HAP-1 (cell line): ENCODE results near the gene KNSTRN.
A peak's percentile ranks its signal among the peaks of the same experiment; 100 is the strongest.

ENCODE experiments used
- DNase-seq, 2 experiments: peaks; one replicate each; pipeline ENCODE4 v3.0.0-alpha.2; 2016 to 2020; ENCODE audit warnings: low spot score in 2 of 2
- H3K27me3 ChIP-seq: fragments of 250-450 bp; sonication (Bioruptor Pico); 2 replicates; pipeline ENCODE4 v1.5.1; 2020; ENCODE audit warnings: low read depth, mild to moderate bottlenecking, moderate library complexity
- H3K36me3 ChIP-seq: fragments of 250-450 bp; sonication (Bioruptor Pico); replicated peaks from 2 replicates; pipeline ENCODE4 v1.5.1; 2020; ENCODE audit warnings: mild to moderate bottlenecking
- H3K4me1 ChIP-seq: fragments of 250-450 bp; sonication (Bioruptor Pico); 2 replicates; pipeline ENCODE4 v1.5.1; 2020; ENCODE audit warnings: mild to moderate bottlenecking
- H3K4me3 ChIP-seq: fragments of 250-450 bp; sonication (Bioruptor Pico); 2 replicates; pipeline ENCODE4 v1.5.1; 2020; ENCODE audit warnings: mild to moderate bottlenecking, moderate library complexity
- H3K9me3 ChIP-seq: fragments of 250-450 bp; sonication (Bioruptor Pico); 2 replicates; pipeline ENCODE4 v1.5.1; 2020; ENCODE audit warnings: mild to moderate bottlenecking, moderate library complexity
- in situ Hi-C: fragments of 300-500 bp; cut with MboI; formaldehyde crosslinking; loops from 3 replicates; pipeline ENCODE4 v1.14.3; 2020; ENCODE audit warnings: low sequenced_read_pairs, inconsistent platforms, mixed read lengths

Gene KNSTRN

DNA sequence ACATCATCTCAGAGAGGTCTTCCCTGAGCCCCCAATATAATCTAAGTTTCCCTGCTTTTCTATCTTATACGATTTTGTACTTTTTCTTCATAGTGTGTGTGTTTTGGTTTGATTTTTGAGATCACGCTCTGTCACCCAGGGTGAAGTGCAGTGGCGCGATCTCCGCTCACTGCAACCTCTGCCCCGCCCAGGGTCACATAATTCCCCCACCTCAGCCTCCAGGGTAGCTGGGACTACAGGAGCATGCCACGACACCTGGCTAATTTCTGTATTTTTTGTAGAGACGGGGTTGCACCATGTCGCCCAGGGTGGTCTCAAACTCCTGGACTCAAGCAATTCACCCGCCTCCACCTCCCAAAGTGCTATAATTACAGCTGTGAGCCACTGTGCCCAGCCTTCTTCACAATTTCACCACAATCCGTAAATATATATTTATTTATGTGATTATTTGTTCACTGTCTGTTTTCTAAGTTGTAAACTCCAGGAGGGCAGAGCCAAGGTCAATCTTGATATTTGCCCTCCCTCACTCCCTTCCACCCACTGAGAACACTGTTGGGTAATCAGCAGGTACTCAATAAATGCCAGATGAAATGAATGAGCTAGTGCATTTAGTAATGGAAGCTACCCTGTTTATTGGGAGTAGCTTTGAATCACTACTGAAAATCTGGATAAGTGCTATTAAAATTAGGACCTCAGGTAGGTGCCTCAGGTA is 547 bp upstream of the KNSTRN start:
- Histone ChIP-seq H3K27me3 (no peaks in the 10 kb centered on the region), H3K4me1 (no peaks in the 10 kb centered on the region), H3K4me3 (peak overlapping the region; percentile 98), H3K9me3 (no peaks in the 10 kb centered on the region), H3K36me3 (peaks cover 23% of the 10 kb centered on the region)
- DNase-seq: no peak
- in situ Hi-C loops: no loop called here

GRCh38 chr15:40386480-40386879 is 4.0 kb downstream of the KNSTRN start:
- H3K9me3 ChIP-seq: no peaks in the 10 kb centered on the region
- H3K36me3 ChIP-seq: peaks cover 68% of the 10 kb centered on the region
- H3K4me3 ChIP-seq: no peak overlapping the region
- no peaks in the 10 kb centered on the region for H3K4me1 ChIP-seq
- in situ Hi-C loops: no loop called here
- H3K27me3 ChIP-seq: no peaks in the 10 kb centered on the region
- DNase-seq: no peak

GRCh38 chr15:40388941-40389823 is 6.7 kb downstream of the KNSTRN start:
- in situ Hi-C loops: no loop called here
- no peak for DNase-seq
- Histone ChIP-seq H3K4me1 (no peaks in the 10 kb centered on the region), H3K4me3 (no peak overlapping the region), H3K27me3 (no peaks in the 10 kb centered on the region), H3K36me3 (peaks cover 91% of the 10 kb centered on the region), H3K9me3 (no peaks in the 10 kb centered on the region)

DNA sequence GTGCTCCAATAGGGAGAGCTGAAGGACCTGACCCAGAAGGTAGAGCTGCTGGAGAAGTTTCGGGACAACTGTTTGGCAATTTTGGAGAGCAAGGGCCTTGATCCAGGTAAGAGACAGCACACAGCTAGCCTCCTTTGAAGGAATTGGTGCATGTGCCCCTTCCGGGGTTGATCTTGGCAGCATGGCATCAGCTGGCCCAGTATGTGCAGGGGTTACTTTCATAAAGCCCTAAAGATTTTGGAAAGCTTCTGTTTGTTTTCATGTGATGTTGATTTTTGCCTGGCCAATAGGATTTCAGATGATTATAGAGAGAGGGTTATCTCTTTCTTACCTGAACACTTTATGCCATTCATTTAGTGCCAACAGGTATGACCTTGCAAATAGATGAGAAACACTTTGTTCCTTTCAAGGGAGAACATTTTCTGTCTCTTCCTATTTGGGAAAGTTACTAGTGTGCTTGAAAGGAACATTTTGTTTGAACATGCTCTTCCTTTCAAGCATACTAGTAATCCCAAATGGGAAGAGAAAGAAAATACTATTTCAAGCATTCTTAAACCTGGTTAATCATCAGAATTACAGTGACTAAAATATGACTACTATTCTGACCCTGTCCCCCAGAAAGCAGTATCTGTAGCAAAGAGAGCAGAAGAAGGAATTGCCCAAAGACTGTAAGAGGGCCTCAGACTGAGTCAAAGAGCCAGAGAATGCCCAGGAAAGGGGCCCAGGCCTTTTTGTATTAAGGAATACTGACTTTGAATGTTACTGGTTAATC is 7.5 kb downstream of the KNSTRN start:
- Histone ChIP-seq H3K36me3 (peaks cover 95% of the 10 kb centered on the region), H3K4me3 (no peak overlapping the region), H3K9me3 (no peaks in the 10 kb centered on the region), H3K4me1 (no peaks in the 10 kb centered on the region), H3K27me3 (no peaks in the 10 kb centered on the region)
- in situ Hi-C loops: no loop called here
- DNase-seq: no peak

GRCh38 chr15:40392986-40393948 is 10.7 kb downstream of the KNSTRN start:
- in situ Hi-C loops: no loop called here

GRCh38 chr15:40397688-40398412 is 15.3 kb downstream of the KNSTRN start:
- no peak overlapping the region for H3K4me3 ChIP-seq
- H3K36me3 ChIP-seq: peaks cover 22% of the 10 kb centered on the region
- no peaks in the 10 kb centered on the region for H3K27me3 ChIP-seq
- in situ Hi-C loops: no loop called here
- H3K9me3 ChIP-seq: no peaks in the 10 kb centered on the region
- no peaks in the 10 kb centered on the region for H3K4me1 ChIP-seq
- no peak for DNase-seq

More at GRCh38 chr15:40392986-40393948, 10.7 kb downstream of the KNSTRN start:
- Histone ChIP-seq H3K27me3 (no peaks in the 10 kb centered on the region), H3K36me3 (peaks cover 68% of the 10 kb centered on the region), H3K9me3 (no peaks in the 10 kb centered on the region), H3K4me1 (no peaks in the 10 kb centered on the region), H3K4me3 (no peak overlapping the region)
- DNase-seq: no peak

DNA sequence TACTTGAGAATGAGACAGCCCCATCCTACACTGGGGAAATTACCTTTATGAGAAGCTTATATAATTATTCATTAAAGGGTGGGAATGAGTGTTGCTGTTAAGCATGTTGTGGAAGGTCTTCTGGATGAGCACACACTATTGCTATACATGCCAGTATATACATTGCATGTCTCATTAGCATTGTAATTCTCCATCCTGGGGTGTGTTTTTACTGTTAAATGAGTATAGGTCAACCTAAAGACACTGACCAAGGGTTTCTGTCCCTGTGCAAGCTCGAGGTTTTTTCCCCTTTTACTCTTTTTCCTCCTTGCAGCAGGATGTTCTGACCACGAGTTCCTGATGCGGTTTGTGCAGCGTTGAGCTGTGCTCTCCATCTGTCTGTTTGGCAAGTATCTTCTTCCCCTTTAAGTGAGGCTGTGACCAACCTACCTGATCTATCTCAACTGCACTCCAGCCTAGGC is 15.9 kb downstream of the KNSTRN start:
- no peak for DNase-seq
- no peaks in the 10 kb centered on the region for H3K27me3 ChIP-seq
- no peaks in the 10 kb centered on the region for H3K9me3 ChIP-seq
- in situ Hi-C loops: no loop called here
- peaks cover 16% of the 10 kb centered on the region for H3K36me3 ChIP-seq
- H3K4me1 ChIP-seq: no peaks in the 10 kb centered on the region
- no peak overlapping the region for H3K4me3 ChIP-seq

GRCh38 chr15:40399370-40399769 is 16.8 kb downstream of the KNSTRN start:
- no peaks in the 10 kb centered on the region for H3K27me3 ChIP-seq
- H3K4me1 ChIP-seq: no peaks in the 10 kb centered on the region
- no peak for DNase-seq
- H3K36me3 ChIP-seq: peaks cover 8% of the 10 kb centered on the region
- in situ Hi-C loops: no loop called here
- no peak overlapping the region for H3K4me3 ChIP-seq
- H3K9me3 ChIP-seq: no peaks in the 10 kb centered on the region

DNA sequence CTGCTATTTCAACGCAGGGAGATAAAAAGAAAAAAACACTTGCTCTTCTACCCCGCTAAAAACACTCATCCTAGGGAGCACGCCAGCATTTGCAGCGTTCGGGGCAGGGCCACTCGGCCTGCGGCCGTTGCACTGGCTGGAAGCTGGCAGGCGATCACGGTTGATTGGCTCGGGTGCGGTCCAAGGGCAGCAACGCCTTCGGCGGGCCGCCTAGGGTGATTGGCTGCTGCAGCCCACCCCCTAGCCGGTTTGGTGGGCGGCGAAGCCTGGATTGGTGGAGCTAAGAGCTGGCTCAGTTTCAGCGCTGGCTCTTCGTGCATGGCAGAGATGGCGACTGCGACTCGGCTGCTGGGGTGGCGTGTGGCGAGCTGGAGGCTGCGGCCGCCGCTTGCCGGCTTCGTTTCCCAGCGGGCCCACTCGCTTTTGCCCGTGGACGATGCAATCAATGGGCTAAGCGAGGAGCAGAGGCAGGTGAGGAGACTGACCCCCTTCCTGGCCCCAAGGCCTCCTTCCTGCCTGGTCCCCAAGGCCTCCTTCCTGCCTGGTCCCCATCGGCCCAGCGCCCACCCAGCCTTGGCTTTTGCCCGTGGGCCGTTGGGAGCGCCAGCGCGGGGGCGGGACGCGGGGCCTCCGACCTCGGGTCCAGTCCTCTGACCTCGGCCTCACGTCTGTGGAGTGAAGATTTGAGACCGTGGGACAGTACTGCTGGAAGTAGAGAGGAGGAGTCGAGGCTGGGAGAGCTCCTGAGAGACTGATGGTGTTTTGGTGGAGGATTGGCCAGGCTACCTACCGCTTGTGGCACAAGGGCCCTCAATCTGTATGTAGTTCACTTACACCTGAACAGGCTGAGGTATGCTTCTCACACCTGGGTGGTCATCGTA is 23.2 kb downstream of the KNSTRN start, which contains the start of gene IVD:
Gene IVD, plus strand, starts transcription at position 295 of the 881 bp plus-strand sequence. Its CDS starts 33 bp downstream, at position 328.
- Histone ChIP-seq H3K4me3 (peak within 1 kb of the TSS; percentile 78), H3K9me3 (no peaks in the 10 kb centered on the region), H3K27me3 (no peaks in the 10 kb centered on the region), H3K4me1 (peaks cover 7% of the 10 kb centered on the region), H3K36me3 (peaks cover 26% of the 10 kb centered on the region)
- in situ Hi-C loops: no loop called here
- peak; percentile 94 to 96 for DNase-seq

- DNase-seq: no peak
- H3K27me3 ChIP-seq: no peaks in the 10 kb centered on the region
- H3K4me3 ChIP-seq: peak overlapping the region; percentile 78; the same call in 1 of the 2 replicates
- peaks cover 41% of the 10 kb centered on the region for H3K36me3 ChIP-seq
- in situ Hi-C loops: no loop called here
- peaks cover 7% of the 10 kb centered on the region for H3K4me1 ChIP-seq
- H3K9me3 ChIP-seq: no peaks in the 10 kb centered on the region
These were observed 24.9 kb downstream of the KNSTRN start for GRCh38 chr15:40407330-40407990.

- Histone ChIP-seq H3K36me3 (peaks cover 60% of the 10 kb centered on the region), H3K27me3 (no peaks in the 10 kb centered on the region), H3K4me1 (peaks cover 7% of the 10 kb centered on the region), H3K4me3 (no peak overlapping the region), H3K9me3 (no peaks in the 10 kb centered on the region)
- in situ Hi-C loops: no loop called here
- DNase-seq: no peak
These were observed 26.8 kb downstream of the KNSTRN start for GRCh38 chr15:40409366-40409765.
